Posterior cingulate gyrus (tissue), 11 donors: ENCODE data around the gene MT1E.
"Not testable (repeated sequence)": the region's sequence is repeated elsewhere in the genome, so short reads cannot be mapped to it uniquely, and the experiment has no call there.

Experiments
- DNase-seq, 10 donors: peaks; one replicate each; pipeline versions ENCODE4 v3.0.0 to v3.0.0-alpha.2; 2020 to 2021; ENCODE audit warnings: mixed read lengths in 3 of 10
- intact Hi-C: fragments of 100-400 bp; cut with DNase I; formaldehyde crosslinking; loops from one replicate; pipeline ENCODE4 v1.15.1; 2023

Gene MT1E

GRCh38 chr16:56667581-56668571 lies 42.3 kb downstream of the MT1E start, which contains the start of gene MT1G:
TSS of gene MT1G (minus strand) at chr16:56668065. CDS start at chr16:56667993, 72 bp downstream.
- intact Hi-C loops: no loop called here
- DNase-seq: peak in 4 of 10 donors; percentile 29 to 86 (median 78)

- intact Hi-C loops: no loop called here
- peak in 2 of 10 donors; percentile 59 to 79 for DNase-seq
Observed at GRCh38 chr16:56669005-56669839, 43.6 kb downstream of the MT1E start, which contains the start of gene MT1H. TSS of gene MT1H (plus strand) at chr16:56669814. CDS start at chr16:56669885, 71 bp downstream.

GRCh38 chr16:56669840-56670619 lies 44.4 kb downstream of the MT1E start:
- peak in 1 of 10 donors; percentile 31 for DNase-seq
- intact Hi-C loops: no loop called here

GRCh38 chr16:56670620-56670934 lies 45.0 kb downstream of the MT1E start:
- peak in 2 of 10 donors; percentile 16 to 27 for DNase-seq
- intact Hi-C loops: no loop called here

- DNase-seq, intact Hi-C loops: not testable (repeated sequence)
Observed at GRCh38 chr16:56671691-56672090, 46.1 kb downstream of the MT1E start.

- intact Hi-C loops: not testable (repeated sequence)
- DNase-seq: peak in 1 of 10 donors; percentile 5
Observed at GRCh38 chr16:56672171-56672570, 46.6 kb downstream of the MT1E start.

- intact Hi-C loops: no loop called here
Observed at GRCh38 chr16:56672761-56673536, 47.4 kb downstream of the MT1E start.

GRCh38 chr16:56673921-56674320 lies 48.3 kb downstream of the MT1E start:
- peak in 1 of 10 donors; percentile 73 for DNase-seq
- intact Hi-C loops: no loop called here

More at GRCh38 chr16:56672761-56673536, 47.4 kb downstream of the MT1E start:
- DNase-seq: peak in 1 of 10 donors; percentile 12

- DNase-seq, intact Hi-C loops: not testable (repeated sequence)
Observed at GRCh38 chr16:56674570-56674969, 49.0 kb downstream of the MT1E start.

- peak in 1 of 10 donors; percentile 55 for DNase-seq
- intact Hi-C loops: no loop called here
Observed at GRCh38 chr16:56675685-56676210, 50.2 kb downstream of the MT1E start.
